IMR-90 (cell line): Measurements from ENCODE around the gene S100A6. TPM values are rescaled to one million over a fixed set of nuclear protein-coding genes. Genes with fewer than 3 reads are reported as not detected.

ENCODE experiments used
- ATAC-seq: fragments of 200-7000 bp; cut with Tn5 transposase; 2 replicates; pipeline ENCODE4 v1.9.1; 2020; ENCODE audit warnings: low read depth, mild to moderate bottlenecking, moderate library complexity
- BruUV-seq: library from RNA; stranded (reverse); fragments of 400-500 nt; replicated peaks from 2 replicates; lab custom pipeline; 2021; lab: Mats Ljungman, UMichigan
- CTCF ChIA-PET: fragments of 300-600 bp; formaldehyde crosslinking; extraction: SDS; loops from one replicate; lab custom pipeline; 2021; ENCODE audit warnings: antibody characterized with exemption; lab: Yijun Ruan, JAX
- POLR2A ChIA-PET: fragments of 300-600 bp; sonication (Branson Sonifier 250); formaldehyde crosslinking; loops from one replicate; lab custom pipeline; 2022; ENCODE audit warnings: antibody characterized with exemption; ENCODE audit not compliant: unreplicated experiment; lab: Charles Lee
- DNase-seq: peaks from one replicate; pipeline ENCODE4 v3.0.0; 2013
- H2AFZ ChIP-seq: replicated peaks from 2 replicates; pipeline ENCODE3; 2013; ENCODE audit warnings: low read length, mild to moderate bottlenecking; ENCODE audit not compliant: poor library complexity
- H2AK5ac ChIP-seq: 2 replicates; pipeline ENCODE4 v1.6.1; 2013; ENCODE audit warnings: low read depth, low read length, inconsistent platforms
- H2AK9ac ChIP-seq: replicated peaks from 2 replicates; pipeline ENCODE3; 2013; ENCODE audit warnings: mild to moderate bottlenecking, low read depth, low read length, moderate library complexity; ENCODE audit not compliant: poor library complexity
- H2BK120ac ChIP-seq: 2 replicates; pipeline ENCODE4 v1.6.1; 2013; ENCODE audit warnings: low read depth, low read length, inconsistent platforms
- H2BK15ac ChIP-seq: 3 replicates; pipeline ENCODE4 v1.6.1; 2013; ENCODE audit warnings: low read depth, low read length, inconsistent platforms
- H2BK20ac ChIP-seq: 2 replicates; pipeline ENCODE4 v1.6.1; 2013; ENCODE audit warnings: low read depth, mild to moderate bottlenecking, inconsistent platforms, low read length, moderate library complexity
- H2BK5ac ChIP-seq: 2 replicates; pipeline ENCODE4 v1.6.1; 2013; ENCODE audit warnings: mild to moderate bottlenecking, low read depth, low read length, inconsistent platforms; ENCODE audit not compliant: poor library complexity, severe bottlenecking
- H3K14ac ChIP-seq: replicated peaks from 2 replicates; pipeline ENCODE4 v1.6.1; 2013; ENCODE audit warnings: low read depth, low read length, inconsistent platforms
- H3K18ac ChIP-seq: 2 replicates; pipeline ENCODE4 v1.6.1; 2013; ENCODE audit warnings: low read depth, low read length, control low read depth
- H3K23ac ChIP-seq: 2 replicates; pipeline ENCODE4 v1.6.1; 2013; ENCODE audit warnings: low read depth, low read length, inconsistent platforms
- H3K27ac ChIP-seq: 2 replicates; pipeline ENCODE4 v1.5.1; 2013; ENCODE audit warnings: mild to moderate bottlenecking, control low read depth, low read length; ENCODE audit not compliant: insufficient read depth
- H3K27me3 ChIP-seq: 2 replicates; pipeline ENCODE4 v1.6.1; 2013; ENCODE audit warnings: low read length; ENCODE audit not compliant: control insufficient read depth, insufficient read depth
- H3K36me3 ChIP-seq: 2 replicates; pipeline ENCODE4 v1.6.1; 2013; ENCODE audit warnings: low read length, mixed read lengths; ENCODE audit not compliant: control insufficient read depth, insufficient read depth
- H3K4ac ChIP-seq: 2 replicates; pipeline ENCODE4 v1.6.1; 2013; ENCODE audit warnings: low read depth, low read length, inconsistent platforms
- H3K4me1 ChIP-seq: 2 replicates; pipeline ENCODE4 v1.6.1; 2013; ENCODE audit warnings: low read length, mixed read lengths; ENCODE audit not compliant: control insufficient read depth, insufficient read depth
- H3K4me2 ChIP-seq: 2 replicates; pipeline ENCODE4 v1.6.1; 2013; ENCODE audit warnings: low read depth, mild to moderate bottlenecking, control low read depth, low read length, moderate library complexity
- H3K4me3 ChIP-seq: 2 replicates; pipeline ENCODE4 v1.5.1; 2013; ENCODE audit warnings: low read depth, mild to moderate bottlenecking, control low read depth, low read length, moderate library complexity; ENCODE audit not compliant: insufficient read depth
- H3K56ac ChIP-seq: 2 replicates; pipeline ENCODE4 v1.6.1; 2013; ENCODE audit warnings: low read length, inconsistent platforms; ENCODE audit not compliant: insufficient read depth; ENCODE audit errors: extremely low read depth
- H3K79me1 ChIP-seq, 2 experiments: 2 replicates each; pipeline ENCODE4 v1.6.1; 2013; ENCODE audit warnings: low read length in 2 of 2, inconsistent platforms in 1 of 2, low read depth in 1 of 2
- H3K9ac ChIP-seq: 2 replicates; pipeline ENCODE4 v1.6.1; 2013; ENCODE audit warnings: low read depth, low read length, control low read depth
- H3K9me1 ChIP-seq: 2 replicates; pipeline ENCODE4 v1.6.1; 2013; ENCODE audit warnings: low read length, inconsistent platforms; ENCODE audit not compliant: insufficient read depth
- H3K9me3 ChIP-seq: 2 replicates; pipeline ENCODE4 v1.6.1; 2013; ENCODE audit warnings: low read length; ENCODE audit not compliant: control insufficient read depth, insufficient read depth
- H4K20me1 ChIP-seq: 2 replicates; pipeline ENCODE4 v1.6.1; 2013; ENCODE audit warnings: low read length, inconsistent platforms; ENCODE audit not compliant: insufficient read depth
- H4K5ac ChIP-seq: 2 replicates; pipeline ENCODE4 v1.6.1; 2013; ENCODE audit warnings: mild to moderate bottlenecking, low read depth, low read length, control low read depth
- H4K8ac ChIP-seq, 2 experiments: 2 replicates each; pipeline ENCODE4 v1.6.1; 2013; ENCODE audit warnings: low read depth in 2 of 2, low read length in 2 of 2, control low read depth in 1 of 2, inconsistent platforms in 1 of 2
- H4K91ac ChIP-seq: 2 replicates; pipeline ENCODE4 v1.6.1; 2013; ENCODE audit warnings: low read depth, low read length, inconsistent platforms; ENCODE audit not compliant: insufficient read depth
- BHLHE40 ChIP-seq: fragments of 150-350 bp; IDR thresholded peaks from 2 replicates; pipeline ENCODE4 v1.6.1; 2016; ENCODE audit warnings: mild to moderate bottlenecking, low read depth, low read length
- FOS ChIP-seq: fragments of 150-350 bp; IDR thresholded peaks from 2 replicates; pipeline ENCODE4 v1.6.1; 2016; ENCODE audit warnings: low read depth, low read length
- MAFK ChIP-seq: IDR thresholded peaks from 2 replicates; pipeline ENCODE4 v1.6.1; 2012; ENCODE audit warnings: low read depth, low read length, improper control_type of control experiment
- MAZ ChIP-seq: IDR thresholded peaks from 2 replicates; pipeline ENCODE4 v1.6.1; 2012; ENCODE audit warnings: low read depth, mild to moderate bottlenecking, low read length, improper control_type of control experiment, moderate library complexity, borderline replicate concordance
- NFE2L2 ChIP-seq: fragments of 150-350 bp; IDR thresholded peaks from 2 replicates; pipeline ENCODE4 v1.6.1; 2016; ENCODE audit warnings: low read depth, mild to moderate bottlenecking, low read length
- RAD21 ChIP-seq: IDR thresholded peaks from 2 replicates; pipeline ENCODE4 v1.6.1; 2012; ENCODE audit warnings: low read length, improper control_type of control experiment
- RCOR1 ChIP-seq: IDR thresholded peaks from 2 replicates; pipeline ENCODE4 v1.6.1; 2012; ENCODE audit warnings: mild to moderate bottlenecking, low read length, improper control_type of control experiment; ENCODE audit not compliant: insufficient replicate concordance
- RFX5 ChIP-seq: IDR thresholded peaks from 2 replicates; pipeline ENCODE4 v1.8.0; 2012; ENCODE audit warnings: low read depth, mild to moderate bottlenecking, low read length, moderate library complexity
- SMC3 ChIP-seq: fragments of 150-350 bp; IDR thresholded peaks from 2 replicates; pipeline ENCODE4 v1.6.1; 2016; ENCODE audit warnings: low read depth, mild to moderate bottlenecking, antibody characterized with exemption, low read length, moderate library complexity
- WGBS, 2 experiments: methylation state at CpG; one replicate each; pipeline versions ENCODE4 v1.1.5 to v1.1.7; 2013; ENCODE audit warnings: missing lambda C conversion rate in 2 of 2; ENCODE audit not compliant: insufficient read length in 1 of 2; ENCODE audit errors: extremely low coverage in 2 of 2; 5-methylcytosine and 5-hydroxymethylcytosine counted together
- dilution Hi-C: fragments of 300-500 bp; cut with HindIII; formaldehyde crosslinking; loops from one replicate; pipeline ENCODE4 v1.14.3; 2018; ENCODE audit warnings: low sequenced_read_pairs; ENCODE audit not compliant: unreplicated experiment
- in situ Hi-C: fragments of 300-500 bp; cut with MboI; formaldehyde crosslinking; loops from 3 replicates; pipeline ENCODE4 v1.14.3; 2019; ENCODE audit warnings: low sequenced_read_pairs, inconsistent platforms, mixed read lengths
- intact Hi-C: fragments of 100-400 bp; cut with micrococcal nuclease; formaldehyde crosslinking; loops from 2 replicates; pipeline ENCODE4 v1.10.0; 2022
- polyA plus RNA-seq, 3 experiments: library from polyadenylated mRNA; depleted of rRNA; stranded (reverse); fragments of >200 nt; gene quantifications; 2 replicates each; pipeline ENCODE4 v1.2.3, GENCODE V29; 2012; ENCODE audit warnings: low replicate concordance in 1 of 3
- total RNA-seq: library from RNA; depleted of rRNA; stranded (reverse); fragments of >200 nt; gene quantifications from 2 replicates; pipeline ENCODE4 v1.2.3, GENCODE V29; 2012

The S100A6 gene
- total and polyA plus RNA-seq, 2 of the 4 experiments (the other 2 are of a cell fraction): 373 to 1,755 TPM

DNA sequence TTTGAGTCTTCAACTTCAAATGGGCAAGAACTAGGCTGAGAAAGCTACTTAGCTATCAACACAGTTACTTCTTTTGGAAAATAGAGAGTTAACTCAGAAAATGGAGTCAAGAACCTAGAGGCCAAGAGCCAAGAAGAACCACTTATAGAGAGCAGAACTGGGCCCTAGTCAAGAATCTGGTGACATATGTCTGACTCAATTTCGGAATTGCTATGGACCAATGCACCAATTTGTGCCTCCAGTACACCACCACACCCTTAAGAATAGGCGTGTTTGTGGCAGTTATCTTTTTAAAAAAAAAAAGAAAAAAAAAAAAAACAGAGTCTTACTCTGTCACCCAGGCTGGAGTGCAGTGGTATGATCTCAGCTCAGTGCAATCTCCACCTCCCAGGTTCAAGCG is 22.1 kb upstream of the S100A6 start:
- no peak overlapping the region for H3K4me3 ChIP-seq
- CTCF ChIA-PET: interaction anchor here (0.6 to 0.7 kb wide), 2 partner anchors 10 to 16 kb away, joined by 7 to 9 read pairs; no protein-coding TSS in a partner anchor
- no peaks in the 10 kb centered on the region for H3K36me3 ChIP-seq
- H2BK5ac ChIP-seq: no peak overlapping the region
- TF ChIP-seq MAFK (no peak), SMC3 (no peak), MAZ (no peak), RAD21 (no peak), RFX5 (no peak), BHLHE40 (no peak), NFE2L2 (no peak), FOS (no peak), RCOR1 (no peak)
- no peak overlapping the region for H3K4ac ChIP-seq
- H4K20me1 ChIP-seq: no peaks in the 10 kb centered on the region
- no peak overlapping the region for H4K5ac ChIP-seq
- H3K4me1 ChIP-seq: peaks cover 12% of the 10 kb centered on the region
- dilution Hi-C loops (no loop called here), intact Hi-C loops (no loop called here), in situ Hi-C loops (no loop called here)
- DNase-seq: no peak
- H4K91ac ChIP-seq: no peak overlapping the region
- H3K14ac ChIP-seq: no peak overlapping the region
- no peak overlapping the region for H3K56ac ChIP-seq
- no peaks in the 10 kb centered on the region for H3K27me3 ChIP-seq
- H3K9ac ChIP-seq: no peak overlapping the region
- ATAC-seq: no peak
- no peak overlapping the region for H2AFZ ChIP-seq
- no peak overlapping the region for H3K4me2 ChIP-seq
- no peaks in the 10 kb centered on the region for H3K9me3 ChIP-seq
- WGBS, 2 experiments: no CpG with 5 or more reads among the region's 3 CpGs
- no peak overlapping the region for H2AK5ac ChIP-seq
- no TSS peak for BruUV-seq
- H2BK20ac ChIP-seq: no peak overlapping the region
- no peak overlapping the region for H2AK9ac ChIP-seq
- H3K27ac ChIP-seq: no peak overlapping the region
- POLR2A ChIA-PET: no interaction called here
- H2BK120ac ChIP-seq: no peak overlapping the region
- no peak overlapping the region for H3K18ac ChIP-seq
- no peak overlapping the region for H3K23ac ChIP-seq
- peaks cover 16% of the 10 kb centered on the region for H3K9me1 ChIP-seq
- no peak overlapping the region for H2BK15ac ChIP-seq
- H4K8ac ChIP-seq: no peak overlapping the region
- H3K79me1 ChIP-seq: 0 out of 4 replicates have a peak, but pooled peaks cover 0 to 1% of the 10 kb centered on the region in 2 experiments
